Caco-2 (cell line): ENCODE data around the gene DLG2. TPM values are rescaled to one million over a fixed set of nuclear protein-coding genes. Genes with fewer than 3 reads are reported as not detected.
A peak's percentile ranks its signal among the peaks of the same experiment; 100 is the strongest.

Experiments
- BruUV-seq: library from RNA; stranded (reverse); fragments of 400-500 nt; replicated peaks from 2 replicates; lab custom pipeline; 2021; lab: Mats Ljungman, UMichigan
- CTCF ChIA-PET: fragments of 300-600 bp; sonication (Branson Sonifier 250); formaldehyde crosslinking; loops from one replicate; lab custom pipeline; 2022; ENCODE audit warnings: antibody characterized with exemption; lab: Charles Lee
- POLR2A ChIA-PET: fragments of 300-600 bp; sonication (Branson Sonifier 250); formaldehyde crosslinking; loops from one replicate; lab custom pipeline; 2022; ENCODE audit warnings: antibody characterized with exemption; lab: Charles Lee
- DNase-seq, 2 experiments: peaks; one replicate each; pipeline versions ENCODE4 v3.0.0 to v3.0.0-alpha.2; 2020 to 2022
- H3K27me3 ChIP-seq: replicated peaks from 2 replicates; pipeline ENCODE4 v1.6.0; 2011; ENCODE audit warnings: low read length; ENCODE audit not compliant: control insufficient read depth, insufficient read depth
- H3K36me3 ChIP-seq: 2 replicates; pipeline ENCODE4 v1.5.1; 2011; ENCODE audit warnings: low read length; ENCODE audit not compliant: control insufficient read depth, insufficient read depth
- H3K4me1 ChIP-seq: fragments of 250-450 bp; sonication (Bioruptor Pico); 2 replicates; pipeline ENCODE4 v1.5.1; 2020; ENCODE audit warnings: mild to moderate bottlenecking
- H3K4me3 ChIP-seq: 2 replicates; pipeline ENCODE4 v1.5.1; 2011; ENCODE audit warnings: low read depth, mild to moderate bottlenecking, control low read depth, low read length
- H3K9me3 ChIP-seq: fragments of 250-450 bp; sonication (Bioruptor Pico); 2 replicates; pipeline ENCODE4 v1.5.1; 2020; ENCODE audit warnings: mild to moderate bottlenecking, moderate library complexity
- H3K27ac Mint-ChIP-seq: one replicate; pipeline ENCODE4 v1.8.0; 2022; ENCODE audit warnings: mixed read lengths; ENCODE audit not compliant: unreplicated experiment
- H3K27me3 Mint-ChIP-seq: one replicate; pipeline ENCODE4 v1.8.0; 2022; ENCODE audit warnings: mixed read lengths; ENCODE audit not compliant: insufficient read depth, unreplicated experiment
- H3K36me3 Mint-ChIP-seq: one replicate; pipeline ENCODE4 v1.8.0; 2022; ENCODE audit warnings: mild to moderate bottlenecking, mixed read lengths; ENCODE audit not compliant: insufficient read depth, unreplicated experiment
- H3K4me1 Mint-ChIP-seq: one replicate; pipeline ENCODE4 v1.8.0; 2022; ENCODE audit warnings: low read depth, mixed read lengths; ENCODE audit not compliant: unreplicated experiment
- H3K4me3 Mint-ChIP-seq: one replicate; pipeline ENCODE4 v1.8.0; 2022; ENCODE audit warnings: mild to moderate bottlenecking, moderate library complexity, mixed read lengths; ENCODE audit not compliant: unreplicated experiment
- H3K9me3 Mint-ChIP-seq: one replicate; pipeline ENCODE4 v1.8.0; 2022; ENCODE audit warnings: mixed read lengths; ENCODE audit not compliant: unreplicated experiment
- intact Hi-C: fragments of 100-400 bp; cut with micrococcal nuclease; formaldehyde crosslinking; loops from one replicate; pipeline ENCODE4 v1.10.0; 2022; ENCODE audit not compliant: unreplicated experiment
- total RNA-seq: library from RNA; stranded (reverse); gene quantifications from 2 replicates; pipeline ENCODE4 v1.2.3, GENCODE V29; 2022
- TF ChIP-seq, protein P1 (sequence below), 2 experiments: fragments of 200-600 bp in 1 of 2; IDR thresholded peaks; 1 replicate in 1 of 2; 2 replicates in 1 of 2; pipeline versions ENCODE4 v1.5.1 to v1.8.0; 2011 to 2022; ENCODE audit warnings: antibody characterized with exemption in 1 of 2, control low read depth in 1 of 2, inconsistent platforms in 1 of 2, low read depth in 1 of 2, low read length in 1 of 2, mild to moderate bottlenecking in 1 of 2, moderate library complexity in 1 of 2; ENCODE audit not compliant: insufficient read depth in 1 of 2, severe bottlenecking in 1 of 2, unreplicated experiment in 1 of 2

The DLG2 gene
- total RNA-seq, 1 experiment from 2014 or later: 21.6 TPM

DNA sequence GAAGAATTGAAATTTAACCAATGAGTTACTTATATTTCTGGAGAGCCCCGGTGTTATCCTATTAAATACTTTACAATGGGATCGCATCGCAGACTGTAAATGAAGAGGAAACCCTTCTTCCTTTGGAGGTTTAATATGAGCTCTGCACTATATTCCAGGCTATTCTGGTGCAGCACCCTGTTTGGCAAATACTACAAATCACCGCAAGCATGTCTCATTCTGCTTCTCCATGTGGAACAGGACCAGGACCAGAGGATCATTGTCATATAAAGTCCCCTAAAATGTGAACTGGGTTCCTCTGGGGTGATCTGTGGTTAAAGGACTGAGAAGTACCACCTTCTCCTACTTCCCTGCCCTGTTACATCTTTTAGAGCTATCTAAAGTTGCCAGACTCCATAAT lies 703.7 kb downstream of the DLG2 start:
- TF ChIP-seq, protein P1, sequence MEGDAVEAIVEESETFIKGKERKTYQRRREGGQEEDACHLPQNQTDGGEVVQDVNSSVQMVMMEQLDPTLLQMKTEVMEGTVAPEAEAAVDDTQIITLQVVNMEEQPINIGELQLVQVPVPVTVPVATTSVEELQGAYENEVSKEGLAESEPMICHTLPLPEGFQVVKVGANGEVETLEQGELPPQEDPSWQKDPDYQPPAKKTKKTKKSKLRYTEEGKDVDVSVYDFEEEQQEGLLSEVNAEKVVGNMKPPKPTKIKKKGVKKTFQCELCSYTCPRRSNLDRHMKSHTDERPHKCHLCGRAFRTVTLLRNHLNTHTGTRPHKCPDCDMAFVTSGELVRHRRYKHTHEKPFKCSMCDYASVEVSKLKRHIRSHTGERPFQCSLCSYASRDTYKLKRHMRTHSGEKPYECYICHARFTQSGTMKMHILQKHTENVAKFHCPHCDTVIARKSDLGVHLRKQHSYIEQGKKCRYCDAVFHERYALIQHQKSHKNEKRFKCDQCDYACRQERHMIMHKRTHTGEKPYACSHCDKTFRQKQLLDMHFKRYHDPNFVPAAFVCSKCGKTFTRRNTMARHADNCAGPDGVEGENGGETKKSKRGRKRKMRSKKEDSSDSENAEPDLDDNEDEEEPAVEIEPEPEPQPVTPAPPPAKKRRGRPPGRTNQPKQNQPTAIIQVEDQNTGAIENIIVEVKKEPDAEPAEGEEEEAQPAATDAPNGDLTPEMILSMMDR (IDR thresholded peaks at IDR 0.05; ENCODE audit: insufficient read depth in 1 of 2, low read depth in 1 of 2, low read length in 1 of 2, severe bottlenecking in 1 of 2, unreplicated experiment in 1 of 2): no peak
- BruUV-seq: no TSS peak
- intact Hi-C loops: no loop called here
- Histone ChIP-seq H3K4me3 (no peak overlapping the region), H3K27me3 (0 out of 2 replicates have a peak, but pooled peaks cover 1% of the 10 kb centered on the region), H3K36me3 (no peaks in the 10 kb centered on the region), H3K4me1 (no peaks in the 10 kb centered on the region), H3K9me3 (no peaks in the 10 kb centered on the region)
- Mint-ChIP-seq H3K9me3 (no peaks in the 10 kb centered on the region), H3K27me3 (peaks cover 12% of the 10 kb centered on the region), H3K27ac (no peak overlapping the region), H3K4me3 (no peak overlapping the region), H3K36me3 (no peaks in the 10 kb centered on the region), H3K4me1 (peaks cover 7% of the 10 kb centered on the region)
- ChIA-PET POLR2A (no interaction called here), CTCF (no interaction called here)
- no peak for DNase-seq

DNA sequence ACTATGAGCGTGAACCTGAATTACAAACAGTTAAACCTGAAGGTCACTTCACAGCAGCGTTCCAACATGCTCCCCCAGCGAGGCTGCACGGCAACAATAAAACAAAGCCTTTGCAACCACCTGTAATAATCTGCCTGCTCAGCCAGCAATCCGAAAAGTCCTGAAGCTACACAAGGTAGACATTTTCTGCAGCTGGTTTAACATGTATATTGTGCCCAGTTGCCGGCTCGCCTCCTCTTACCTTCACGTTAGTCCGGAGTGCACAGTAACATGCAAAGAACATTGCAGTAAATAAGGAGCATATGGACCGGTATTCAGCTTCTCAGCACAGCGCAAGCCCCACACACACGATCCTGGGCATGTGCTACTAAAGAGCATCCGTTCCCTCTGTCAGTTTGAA lies 704.3 kb downstream of the DLG2 start:
- peak overlapping the region; percentile 59 for H3K4me3 Mint-ChIP-seq
- Histone ChIP-seq H3K36me3 (no peaks in the 10 kb centered on the region), H3K9me3 (no peaks in the 10 kb centered on the region), H3K27me3 (0 out of 2 replicates have a peak, but pooled peaks cover 1% of the 10 kb centered on the region), H3K4me1 (no peaks in the 10 kb centered on the region), H3K4me3 (no peak overlapping the region)
- CTCF ChIA-PET: no interaction called here
- H3K4me1 Mint-ChIP-seq: peaks cover 7% of the 10 kb centered on the region
- H3K27ac Mint-ChIP-seq: no peak overlapping the region
- no peaks in the 10 kb centered on the region for H3K9me3 Mint-ChIP-seq
- H3K36me3 Mint-ChIP-seq: no peaks in the 10 kb centered on the region
- TF ChIP-seq, protein P1 (IDR thresholded peaks at IDR 0.05; ENCODE audit: insufficient read depth in 1 of 2, low read depth in 1 of 2, low read length in 1 of 2, severe bottlenecking in 1 of 2, unreplicated experiment in 1 of 2): no peak
- no peak for DNase-seq
- POLR2A ChIA-PET: no interaction called here
- peaks cover 12% of the 10 kb centered on the region for H3K27me3 Mint-ChIP-seq
- intact Hi-C loops: no loop called here
- no TSS peak for BruUV-seq

- intact Hi-C loops: no loop called here
- ChIA-PET POLR2A (no interaction called here), CTCF (no interaction called here)
- no TSS peak for BruUV-seq
- TF ChIP-seq, protein P1 (IDR thresholded peaks at IDR 0.05; ENCODE audit: insufficient read depth in 1 of 2, low read depth in 1 of 2, low read length in 1 of 2, severe bottlenecking in 1 of 2, unreplicated experiment in 1 of 2): no peak
- no peak overlapping the region for H3K4me3 ChIP-seq
- no peak for DNase-seq
- H3K36me3 ChIP-seq: no peaks in the 10 kb centered on the region
- no peaks in the 10 kb centered on the region for H3K4me1 ChIP-seq
- peaks cover 12% of the 10 kb centered on the region for H3K27me3 Mint-ChIP-seq
- H3K27me3 ChIP-seq: 0 out of 2 replicates have a peak, but pooled peaks cover 1% of the 10 kb centered on the region
- H3K4me1 Mint-ChIP-seq: peaks cover 7% of the 10 kb centered on the region
- H3K36me3 Mint-ChIP-seq: no peaks in the 10 kb centered on the region
- no peak overlapping the region for H3K27ac Mint-ChIP-seq
- peak overlapping the region; percentile 59 for H3K4me3 Mint-ChIP-seq
- no peaks in the 10 kb centered on the region for H3K9me3 Mint-ChIP-seq
- no peaks in the 10 kb centered on the region for H3K9me3 ChIP-seq
Measured at GRCh38 chr11:84922212-84922805, 704.8 kb downstream of the DLG2 start.
